Neural progenitor cell (in vitro differentiated cells): Measurements from ENCODE around the gene WTAP. TPM values are rescaled to one million over a fixed set of nuclear protein-coding genes. Genes with fewer than 3 reads are reported as not detected.

ENCODE experiments used
- DNase-seq: peaks from one replicate; pipeline ENCODE4 v3.0.0-alpha.2; 2016; ENCODE audit warnings: low spot score
- H2AFZ ChIP-seq: fragments of 200-600 bp; sonication (generic); replicated peaks from 2 replicates; pipeline ENCODE4 v1.6.1; 2016; ENCODE audit warnings: antibody characterized with exemption
- H3F3A ChIP-seq: fragments of 200-600 bp; sonication (generic); 2 replicates; pipeline ENCODE4 v1.6.1; 2016; ENCODE audit warnings: antibody characterized with exemption, low read depth
- H3K27ac ChIP-seq: fragments of 200-600 bp; sonication (generic); 2 replicates; pipeline ENCODE4 v1.5.1; 2016; ENCODE audit warnings: mild to moderate bottlenecking
- H3K27me3 ChIP-seq: fragments of 200-600 bp; sonication (generic); 2 replicates; pipeline ENCODE4 v1.6.1; 2016; ENCODE audit warnings: mild to moderate bottlenecking, moderate library complexity
- H3K36me3 ChIP-seq: fragments of 200-600 bp; sonication (generic); 2 replicates; pipeline ENCODE4 v1.5.1; 2016
- H3K4me1 ChIP-seq: fragments of 200-600 bp; sonication (generic); 2 replicates; pipeline ENCODE4 v1.6.1; 2016; ENCODE audit warnings: mixed run types
- H3K4me2 ChIP-seq: fragments of 200-600 bp; sonication (generic); 2 replicates; pipeline ENCODE4 v1.6.1; 2016
- H3K4me3 ChIP-seq: fragments of 200-600 bp; sonication (generic); 2 replicates; pipeline ENCODE4 v1.5.1; 2016
- H3K79me2 ChIP-seq: fragments of 200-600 bp; sonication (generic); 2 replicates; pipeline ENCODE4 v1.6.1; 2016; ENCODE audit warnings: low read depth
- H3K9ac ChIP-seq: fragments of 200-600 bp; sonication (generic); 2 replicates; pipeline ENCODE4 v1.6.1; 2016
- H3K9me3 ChIP-seq: fragments of 200-600 bp; sonication (generic); 2 replicates; pipeline ENCODE4 v1.5.1; 2016; ENCODE audit warnings: low read depth
- H4K20me1 ChIP-seq: fragments of 200-600 bp; sonication (generic); 2 replicates; pipeline ENCODE4 v1.6.1; 2016; ENCODE audit warnings: low read depth
- H3K27ac Mint-ChIP-seq: 3 replicates; pipeline ENCODE4 v1.8.0; 2021; ENCODE audit warnings: mixed read lengths
- H3K27me3 Mint-ChIP-seq: 2 replicates; pipeline ENCODE4 v1.8.0; 2022; ENCODE audit warnings: low read depth, mild to moderate bottlenecking, inconsistent platforms, moderate library complexity, mixed read lengths; ENCODE audit not compliant: insufficient read depth
- H3K36me3 Mint-ChIP-seq: 3 replicates; pipeline ENCODE4 v1.8.0; 2021; ENCODE audit warnings: mixed read lengths
- H3K4me1 Mint-ChIP-seq: 3 replicates; pipeline ENCODE4 v1.8.0; 2021; ENCODE audit warnings: mixed read lengths
- H3K4me3 Mint-ChIP-seq: 3 replicates; pipeline ENCODE4 v1.8.0; 2021; ENCODE audit warnings: mild to moderate bottlenecking, moderate library complexity, mixed read lengths
- H3K9me3 Mint-ChIP-seq: 3 replicates; pipeline ENCODE4 v1.8.0; 2020; ENCODE audit warnings: mixed read lengths
- CTCF ChIP-seq: fragments of 200-600 bp; sonication (generic); IDR thresholded peaks from 2 replicates; pipeline ENCODE4 v1.5.1; 2017; ENCODE audit warnings: antibody characterized with exemption, mild to moderate bottlenecking
- EZH2 ChIP-seq: fragments of 200-600 bp; sonication (generic); IDR thresholded peaks from 2 replicates; pipeline ENCODE4 v1.6.1; 2017; ENCODE audit warnings: antibody characterized with exemption, mild to moderate bottlenecking, moderate library complexity
- EZH2phosphoT487 ChIP-seq: fragments of 200-600 bp; sonication (generic); IDR thresholded peaks from 2 replicates; pipeline ENCODE4 v1.6.1; 2017; ENCODE audit warnings: antibody characterized with exemption
- total RNA-seq: library from RNA; depleted of rRNA; stranded (reverse); fragments of >200 nt; gene quantifications from 2 replicates; pipeline ENCODE4 v1.2.3, GENCODE V29; 2015; ENCODE audit warnings: low replicate concordance

Gene WTAP
- total RNA-seq, 1 donor from 2014 or later: 159 TPM

GRCh38 chr6:159788753-159789376, 61.6 kb downstream of the WTAP start:
- Histone ChIP-seq H3K4me2 (peak overlapping the region; percentile 99), H3K4me3 (peak overlapping the region; percentile 99), H3K27ac (peak overlapping the region; percentile 76), H4K20me1 (peaks cover 55% of the 10 kb centered on the region), H3K79me2 (peaks cover 91% of the 10 kb centered on the region), H3K27me3 (no peaks in the 10 kb centered on the region), H2AFZ (no peak overlapping the region), H3K9me3 (no peaks in the 10 kb centered on the region), H3K36me3 (peaks cover 52% of the 10 kb centered on the region), H3F3A (peaks cover 18% of the 10 kb centered on the region), H3K4me1 (peaks cover 22% of the 10 kb centered on the region), H3K9ac (peak overlapping the region; percentile 97)
- Mint-ChIP-seq H3K4me3 (peak overlapping the region; percentile 97), H3K4me1 (peaks cover 31% of the 10 kb centered on the region), H3K27ac (peak overlapping the region; percentile 74), H3K36me3 (peaks cover 36% of the 10 kb centered on the region), H3K27me3 (no peaks in the 10 kb centered on the region), H3K9me3 (no peaks in the 10 kb centered on the region)
- DNase-seq: peak; percentile 60
- TF ChIP-seq EZH2: no peak
- TF ChIP-seq CTCF: no peak
- TF ChIP-seq EZH2phosphoT487: no peak

- no peaks in the 10 kb centered on the region for H3K9me3 Mint-ChIP-seq
- peaks cover 13% of the 10 kb centered on the region for H3F3A ChIP-seq
- peaks cover 50% of the 10 kb centered on the region for H4K20me1 ChIP-seq
- peak within 1 kb of the TSS; percentile 97 for H3K4me3 Mint-ChIP-seq
- no peaks in the 10 kb centered on the region for H3K9me3 ChIP-seq
- peaks cover 22% of the 10 kb centered on the region for H3K4me1 ChIP-seq
- H3K79me2 ChIP-seq: peaks cover 91% of the 10 kb centered on the region
- peak within 1 kb of the TSS; percentile 83 for H2AFZ ChIP-seq
- no peaks in the 10 kb centered on the region for H3K27me3 ChIP-seq
- peak within 1 kb of the TSS; percentile 98 for H3K27ac Mint-ChIP-seq
- peak within 1 kb of the TSS; percentile 76 for H3K27ac ChIP-seq
- TF ChIP-seq EZH2phosphoT487 (no peak), CTCF (no peak), EZH2 (no peak)
- peaks cover 57% of the 10 kb centered on the region for H3K36me3 ChIP-seq
- peaks cover 35% of the 10 kb centered on the region for H3K4me1 Mint-ChIP-seq
- H3K9ac ChIP-seq: peak within 1 kb of the TSS; percentile 97
- peak within 1 kb of the TSS; percentile 99 for H3K4me2 ChIP-seq
- peaks cover 38% of the 10 kb centered on the region for H3K36me3 Mint-ChIP-seq
- H3K4me3 ChIP-seq: peak within 1 kb of the TSS; percentile 99
- H3K27me3 Mint-ChIP-seq: no peaks in the 10 kb centered on the region
- DNase-seq: peak; percentile 100
Measured at GRCh38 chr6:159789377-159790148, 62.3 kb downstream of the WTAP start, which contains the start of gene TCP1. Gene TCP1, minus strand, starts transcription at chr6:159789602. Its CDS starts 134 bp downstream, at chr6:159789468.

GRCh38 chr6:159790149-159790955, 63.0 kb downstream of the WTAP start, which contains the start of gene MRPL18:
Gene MRPL18, plus strand, starts transcription at chr6:159790467. Its CDS starts 121 bp downstream, at chr6:159790588.
- peaks cover 85% of the 10 kb centered on the region for H3K79me2 ChIP-seq
- peak within 1 kb of the TSS; percentile 99 for H3K4me3 ChIP-seq
- Mint-ChIP-seq H3K9me3 (no peaks in the 10 kb centered on the region), H3K36me3 (peaks cover 33% of the 10 kb centered on the region), H3K27me3 (no peaks in the 10 kb centered on the region), H3K27ac (peak within 1 kb of the TSS; percentile 98), H3K4me1 (peaks cover 39% of the 10 kb centered on the region), H3K4me3 (peak within 1 kb of the TSS; percentile 97)
- peak; percentile 97 for DNase-seq
- peak within 1 kb of the TSS; percentile 83 for H2AFZ ChIP-seq
- no peaks in the 10 kb centered on the region for H3K9me3 ChIP-seq
- H3F3A ChIP-seq: peaks cover 13% of the 10 kb centered on the region
- peaks cover 22% of the 10 kb centered on the region for H3K4me1 ChIP-seq
- TF ChIP-seq CTCF (no peak), EZH2phosphoT487 (no peak), EZH2 (no peak)
- H3K36me3 ChIP-seq: peaks cover 49% of the 10 kb centered on the region
- peak within 1 kb of the TSS; percentile 99 for H3K4me2 ChIP-seq
- H4K20me1 ChIP-seq: peaks cover 44% of the 10 kb centered on the region
- H3K27me3 ChIP-seq: no peaks in the 10 kb centered on the region
- H3K9ac ChIP-seq: peak within 1 kb of the TSS; percentile 97
- peak within 1 kb of the TSS; percentile 76 for H3K27ac ChIP-seq
